HEK293T (cell line): ENCODE measurements around the gene SNX7.

Experiments
- CTBP1 ChIP-seq: fragments of 450-650 bp; IDR thresholded peaks from 2 replicates; pipeline ENCODE4 v1.6.1; 2016; ENCODE audit warnings: borderline replicate concordance
- HDGF ChIP-seq: fragments of 450-650 bp; IDR thresholded peaks from 2 replicates; pipeline ENCODE4 v1.6.1; 2017; ENCODE audit warnings: antibody characterized with exemption, borderline replicate concordance
- L3MBTL2 ChIP-seq: fragments of 450-650 bp; conservative IDR thresholded peaks from 2 replicates; pipeline ENCODE4 v1.6.1; 2016; ENCODE audit warnings: mild to moderate bottlenecking
- SP1 ChIP-seq: fragments of 450-650 bp; IDR thresholded peaks from 2 replicates; pipeline ENCODE4 v1.6.1; 2017
- SUZ12 ChIP-seq: fragments of 450-650 bp; IDR thresholded peaks from 2 replicates; pipeline ENCODE4 v1.6.1; 2016; ENCODE audit warnings: mild to moderate bottlenecking
- TF ChIP-seq, protein P1 (sequence below): fragments of 450-650 bp; IDR thresholded peaks from 2 replicates; pipeline ENCODE4 v1.6.1; 2016

DNA sequence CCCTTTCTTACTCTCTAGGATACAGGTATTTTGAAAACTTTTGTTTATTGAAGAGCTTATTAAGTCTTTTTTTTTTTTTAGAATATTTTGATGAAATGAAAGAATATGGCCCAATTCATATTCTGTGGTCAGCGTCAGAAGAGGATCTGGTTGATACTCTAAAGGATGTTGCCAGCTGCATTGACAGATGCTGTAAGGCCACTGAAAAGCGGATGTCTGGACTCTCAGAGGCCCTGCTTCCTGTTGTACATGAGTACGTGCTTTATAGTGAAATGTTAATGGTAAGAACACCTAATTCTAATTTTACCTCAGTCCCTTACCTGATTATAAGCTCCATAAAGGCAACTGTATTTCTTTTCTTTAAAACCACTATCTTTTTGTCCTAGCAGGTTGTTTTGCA lies 37.1 kb downstream of the SNX7 start:
- TF ChIP-seq SP1 (no peak), L3MBTL2 (no peak), CTBP1 (no peak), SUZ12 (no peak), HDGF (no peak)
- TF ChIP-seq, protein P1, sequence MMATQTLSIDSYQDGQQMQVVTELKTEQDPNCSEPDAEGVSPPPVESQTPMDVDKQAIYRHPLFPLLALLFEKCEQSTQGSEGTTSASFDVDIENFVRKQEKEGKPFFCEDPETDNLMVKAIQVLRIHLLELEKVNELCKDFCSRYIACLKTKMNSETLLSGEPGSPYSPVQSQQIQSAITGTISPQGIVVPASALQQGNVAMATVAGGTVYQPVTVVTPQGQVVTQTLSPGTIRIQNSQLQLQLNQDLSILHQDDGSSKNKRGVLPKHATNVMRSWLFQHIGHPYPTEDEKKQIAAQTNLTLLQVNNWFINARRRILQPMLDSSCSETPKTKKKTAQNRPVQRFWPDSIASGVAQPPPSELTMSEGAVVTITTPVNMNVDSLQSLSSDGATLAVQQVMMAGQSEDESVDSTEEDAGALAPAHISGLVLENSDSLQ = no peak
